IMR-90 (cell line): ENCODE measurements around the gene KDM5B. TPM values are rescaled to one million over a fixed set of nuclear protein-coding genes. Genes with fewer than 3 reads are reported as not detected.

Experiments used
- ATAC-seq: fragments of 200-7000 bp; cut with Tn5 transposase; 2 replicates; pipeline ENCODE4 v1.9.1; 2020; ENCODE audit warnings: low read depth, mild to moderate bottlenecking, moderate library complexity
- BruUV-seq: library from RNA; stranded (reverse); fragments of 400-500 nt; replicated peaks from 2 replicates; lab custom pipeline; 2021; lab: Mats Ljungman, UMichigan
- CTCF ChIA-PET: fragments of 300-600 bp; formaldehyde crosslinking; extraction: SDS; loops from one replicate; lab custom pipeline; 2021; ENCODE audit warnings: antibody characterized with exemption; lab: Yijun Ruan, JAX
- POLR2A ChIA-PET: fragments of 300-600 bp; sonication (Branson Sonifier 250); formaldehyde crosslinking; loops from one replicate; lab custom pipeline; 2022; ENCODE audit warnings: antibody characterized with exemption; ENCODE audit not compliant: unreplicated experiment; lab: Charles Lee
- DNase-seq: peaks from one replicate; pipeline ENCODE4 v3.0.0; 2013
- H2AFZ ChIP-seq: replicated peaks from 2 replicates; pipeline ENCODE3; 2013; ENCODE audit warnings: low read length, mild to moderate bottlenecking; ENCODE audit not compliant: poor library complexity
- H2AK5ac ChIP-seq: 2 replicates; pipeline ENCODE4 v1.6.1; 2013; ENCODE audit warnings: low read depth, low read length, inconsistent platforms
- H2AK9ac ChIP-seq: replicated peaks from 2 replicates; pipeline ENCODE3; 2013; ENCODE audit warnings: mild to moderate bottlenecking, low read depth, low read length, moderate library complexity; ENCODE audit not compliant: poor library complexity
- H2BK120ac ChIP-seq: 2 replicates; pipeline ENCODE4 v1.6.1; 2013; ENCODE audit warnings: low read depth, low read length, inconsistent platforms
- H2BK15ac ChIP-seq: 3 replicates; pipeline ENCODE4 v1.6.1; 2013; ENCODE audit warnings: low read depth, low read length, inconsistent platforms
- H2BK20ac ChIP-seq: 2 replicates; pipeline ENCODE4 v1.6.1; 2013; ENCODE audit warnings: low read depth, mild to moderate bottlenecking, inconsistent platforms, low read length, moderate library complexity
- H2BK5ac ChIP-seq: 2 replicates; pipeline ENCODE4 v1.6.1; 2013; ENCODE audit warnings: mild to moderate bottlenecking, low read depth, low read length, inconsistent platforms; ENCODE audit not compliant: poor library complexity, severe bottlenecking
- H3K14ac ChIP-seq: replicated peaks from 2 replicates; pipeline ENCODE4 v1.6.1; 2013; ENCODE audit warnings: low read depth, low read length, inconsistent platforms
- H3K18ac ChIP-seq: 2 replicates; pipeline ENCODE4 v1.6.1; 2013; ENCODE audit warnings: low read depth, low read length, control low read depth
- H3K23ac ChIP-seq: 2 replicates; pipeline ENCODE4 v1.6.1; 2013; ENCODE audit warnings: low read depth, low read length, inconsistent platforms
- H3K27ac ChIP-seq: 2 replicates; pipeline ENCODE4 v1.5.1; 2013; ENCODE audit warnings: mild to moderate bottlenecking, control low read depth, low read length; ENCODE audit not compliant: insufficient read depth
- H3K27me3 ChIP-seq: 2 replicates; pipeline ENCODE4 v1.6.1; 2013; ENCODE audit warnings: low read length; ENCODE audit not compliant: control insufficient read depth, insufficient read depth
- H3K36me3 ChIP-seq: 2 replicates; pipeline ENCODE4 v1.6.1; 2013; ENCODE audit warnings: low read length, mixed read lengths; ENCODE audit not compliant: control insufficient read depth, insufficient read depth
- H3K4ac ChIP-seq: 2 replicates; pipeline ENCODE4 v1.6.1; 2013; ENCODE audit warnings: low read depth, low read length, inconsistent platforms
- H3K4me1 ChIP-seq: 2 replicates; pipeline ENCODE4 v1.6.1; 2013; ENCODE audit warnings: low read length, mixed read lengths; ENCODE audit not compliant: control insufficient read depth, insufficient read depth
- H3K4me2 ChIP-seq: 2 replicates; pipeline ENCODE4 v1.6.1; 2013; ENCODE audit warnings: low read depth, mild to moderate bottlenecking, control low read depth, low read length, moderate library complexity
- H3K4me3 ChIP-seq: 2 replicates; pipeline ENCODE4 v1.5.1; 2013; ENCODE audit warnings: low read depth, mild to moderate bottlenecking, control low read depth, low read length, moderate library complexity; ENCODE audit not compliant: insufficient read depth
- H3K56ac ChIP-seq: 2 replicates; pipeline ENCODE4 v1.6.1; 2013; ENCODE audit warnings: low read length, inconsistent platforms; ENCODE audit not compliant: insufficient read depth; ENCODE audit errors: extremely low read depth
- H3K79me1 ChIP-seq, 2 experiments: 2 replicates each; pipeline ENCODE4 v1.6.1; 2013; ENCODE audit warnings: low read length in 2 of 2, inconsistent platforms in 1 of 2, low read depth in 1 of 2
- H3K9ac ChIP-seq: 2 replicates; pipeline ENCODE4 v1.6.1; 2013; ENCODE audit warnings: low read depth, low read length, control low read depth
- H3K9me1 ChIP-seq: 2 replicates; pipeline ENCODE4 v1.6.1; 2013; ENCODE audit warnings: low read length, inconsistent platforms; ENCODE audit not compliant: insufficient read depth
- H3K9me3 ChIP-seq: 2 replicates; pipeline ENCODE4 v1.6.1; 2013; ENCODE audit warnings: low read length; ENCODE audit not compliant: control insufficient read depth, insufficient read depth
- H4K20me1 ChIP-seq: 2 replicates; pipeline ENCODE4 v1.6.1; 2013; ENCODE audit warnings: low read length, inconsistent platforms; ENCODE audit not compliant: insufficient read depth
- H4K5ac ChIP-seq: 2 replicates; pipeline ENCODE4 v1.6.1; 2013; ENCODE audit warnings: mild to moderate bottlenecking, low read depth, low read length, control low read depth
- H4K8ac ChIP-seq, 2 experiments: 2 replicates each; pipeline ENCODE4 v1.6.1; 2013; ENCODE audit warnings: low read depth in 2 of 2, low read length in 2 of 2, control low read depth in 1 of 2, inconsistent platforms in 1 of 2
- H4K91ac ChIP-seq: 2 replicates; pipeline ENCODE4 v1.6.1; 2013; ENCODE audit warnings: low read depth, low read length, inconsistent platforms; ENCODE audit not compliant: insufficient read depth
- CEBPB ChIP-seq: IDR thresholded peaks from 2 replicates; pipeline ENCODE4 v1.6.1; 2012; ENCODE audit warnings: low read depth, low read length, improper control_type of control experiment
- CTCF ChIP-seq: conservative IDR thresholded peaks from 2 replicates; pipeline ENCODE4 v1.5.1; 2012; ENCODE audit warnings: mild to moderate bottlenecking, low read depth, low read length, improper control_type of control experiment
- MAFK ChIP-seq: IDR thresholded peaks from 2 replicates; pipeline ENCODE4 v1.6.1; 2012; ENCODE audit warnings: low read depth, low read length, improper control_type of control experiment
- MXI1 ChIP-seq: IDR thresholded peaks from 2 replicates; pipeline ENCODE4 v1.6.1; 2012; ENCODE audit warnings: low read depth, mild to moderate bottlenecking, low read length, moderate library complexity, borderline replicate concordance
- NFE2L2 ChIP-seq: fragments of 150-350 bp; IDR thresholded peaks from 2 replicates; pipeline ENCODE4 v1.6.1; 2016; ENCODE audit warnings: low read depth, mild to moderate bottlenecking, low read length
- RAD21 ChIP-seq: IDR thresholded peaks from 2 replicates; pipeline ENCODE4 v1.6.1; 2012; ENCODE audit warnings: low read length, improper control_type of control experiment
- RCOR1 ChIP-seq: IDR thresholded peaks from 2 replicates; pipeline ENCODE4 v1.6.1; 2012; ENCODE audit warnings: mild to moderate bottlenecking, low read length, improper control_type of control experiment; ENCODE audit not compliant: insufficient replicate concordance
- RFX5 ChIP-seq: IDR thresholded peaks from 2 replicates; pipeline ENCODE4 v1.8.0; 2012; ENCODE audit warnings: low read depth, mild to moderate bottlenecking, low read length, moderate library complexity
- WGBS, 2 experiments: methylation state at CpG; one replicate each; pipeline versions ENCODE4 v1.1.5 to v1.1.7; 2013; ENCODE audit warnings: missing lambda C conversion rate in 2 of 2; ENCODE audit not compliant: insufficient read length in 1 of 2; ENCODE audit errors: extremely low coverage in 2 of 2; 5-methylcytosine and 5-hydroxymethylcytosine counted together
- dilution Hi-C: fragments of 300-500 bp; cut with HindIII; formaldehyde crosslinking; loops from one replicate; pipeline ENCODE4 v1.14.3; 2018; ENCODE audit warnings: low sequenced_read_pairs; ENCODE audit not compliant: unreplicated experiment
- in situ Hi-C: fragments of 300-500 bp; cut with MboI; formaldehyde crosslinking; loops from 3 replicates; pipeline ENCODE4 v1.14.3; 2019; ENCODE audit warnings: low sequenced_read_pairs, inconsistent platforms, mixed read lengths
- intact Hi-C: fragments of 100-400 bp; cut with micrococcal nuclease; formaldehyde crosslinking; loops from 2 replicates; pipeline ENCODE4 v1.10.0; 2022
- polyA plus RNA-seq, 3 experiments: library from polyadenylated mRNA; depleted of rRNA; stranded (reverse); fragments of >200 nt; gene quantifications; 2 replicates each; pipeline ENCODE4 v1.2.3, GENCODE V29; 2012; ENCODE audit warnings: low replicate concordance in 1 of 3
- total RNA-seq: library from RNA; depleted of rRNA; stranded (reverse); fragments of >200 nt; gene quantifications from 2 replicates; pipeline ENCODE4 v1.2.3, GENCODE V29; 2012

The KDM5B gene
- total and polyA plus RNA-seq, 2 of the 4 experiments (the other 2 are of a cell fraction), result 28.8 to 82.1 TPM

GRCh38 chr1:202854787-202855186, 46.6 kb upstream of the KDM5B start:
- 0 out of 2 replicates have a peak, but pooled peaks cover 4% of the 10 kb centered on the region for H3K9me1 ChIP-seq
- POLR2A ChIA-PET, result no interaction called here
- no peaks in the 10 kb centered on the region for H3K36me3 ChIP-seq
- no peak overlapping the region for H3K14ac ChIP-seq
- no peaks in the 10 kb centered on the region for H3K4me1 ChIP-seq
- no peak overlapping the region for H3K23ac ChIP-seq
- H3K4me3 ChIP-seq, result no peak overlapping the region
- H2BK15ac ChIP-seq, result no peak overlapping the region
- no peak overlapping the region for H3K27ac ChIP-seq
- no peak overlapping the region for H2AK5ac ChIP-seq
- H2AK9ac ChIP-seq, result no peak overlapping the region
- intact Hi-C loops, result loop anchor here (5.0 kb wide), 1 partner anchor 102 kb away; no protein-coding TSS in a partner anchor
- no peak overlapping the region for H3K18ac ChIP-seq
- no peaks in the 10 kb centered on the region for H3K27me3 ChIP-seq
- H3K56ac ChIP-seq, result no peak overlapping the region
- no peak overlapping the region for H2BK20ac ChIP-seq
- CTCF ChIA-PET, result interaction anchor here (0.6 kb wide), 1 partner anchor 46 kb away, joined by 3 read pairs; no protein-coding TSS in a partner anchor
- no peak overlapping the region for H3K4me2 ChIP-seq
- no TSS peak for BruUV-seq
- H3K4ac ChIP-seq, result no peak overlapping the region
- DNase-seq (no peak), ATAC-seq (no peak)
- no peaks in the 10 kb centered on the region for H3K9me3 ChIP-seq
- no peak overlapping the region for H4K91ac ChIP-seq
- no peak overlapping the region for H3K9ac ChIP-seq
- H2BK5ac ChIP-seq, result no peak overlapping the region
- no peak overlapping the region for H4K8ac ChIP-seq
- dilution Hi-C loops, result no loop called here
- no peak for TF ChIP-seq CTCF
- TF ChIP-seq CEBPB, result no peak
- no peak for TF ChIP-seq RFX5
- no peak for TF ChIP-seq MXI1
- no peak for TF ChIP-seq MAFK
- no peak for TF ChIP-seq RAD21
- TF ChIP-seq NFE2L2, result no peak
- TF ChIP-seq RCOR1, result no peak
- in situ Hi-C loops, result no loop called here
- no peak overlapping the region for H4K5ac ChIP-seq
- WGBS, 2 experiments, result 97% methylated on average over 5 of the region's 8 CpGs; no CpG with 5 or more reads in 1 of the 2 experiments
- no peaks in the 10 kb centered on the region for H4K20me1 ChIP-seq
- H2AFZ ChIP-seq, result no peak overlapping the region
- H3K79me1 ChIP-seq, result no peaks in the 10 kb centered on the region
- no peak overlapping the region for H2BK120ac ChIP-seq
